Liver (tissue), 9 donors: ENCODE data around the gene RRP15. TPM values are rescaled to one million over a fixed set of nuclear protein-coding genes. Genes with fewer than 3 reads are reported as not detected.

Source experiments
- DNase-seq: peaks from one replicate; pipeline ENCODE4 v3.0.0-alpha.2; 2017; ENCODE audit warnings: low spot score
- H3K27ac ChIP-seq, 2 donors: one replicate each; pipeline ENCODE4 v1.7.0; 2013; ENCODE audit warnings: inconsistent platforms in 2 of 2, low read length in 2 of 2, control low read depth in 1 of 2, low read depth in 1 of 2, mild to moderate bottlenecking in 1 of 2
- H3K27me3 ChIP-seq, 4 donors: one replicate each; pipeline versions ENCODE4 v1.6.1 to v1.7.0; 2013; ENCODE audit warnings: low read length in 3 of 4, inconsistent platforms in 1 of 4, mild to moderate bottlenecking in 1 of 4, moderate library complexity in 1 of 4; ENCODE audit not compliant: control insufficient read depth in 4 of 4, insufficient read depth in 4 of 4
- H3K36me3 ChIP-seq, 4 donors: one replicate each; pipeline versions ENCODE4 v1.6.1 to v1.7.0; 2013; ENCODE audit warnings: low read length in 3 of 4, mild to moderate bottlenecking in 3 of 4, low read depth in 1 of 4, moderate library complexity in 1 of 4; ENCODE audit not compliant: control insufficient read depth in 4 of 4, insufficient read depth in 3 of 4
- H3K4me1 ChIP-seq, 4 donors: one replicate each; pipeline versions ENCODE4 v1.6.1 to v1.7.0; 2013; ENCODE audit warnings: low read length in 3 of 4, mild to moderate bottlenecking in 3 of 4, moderate library complexity in 1 of 4; ENCODE audit not compliant: control insufficient read depth in 4 of 4, insufficient read depth in 4 of 4
- H3K4me3 ChIP-seq, 3 donors: one replicate each; pipeline versions ENCODE4 v1.6.1 to v1.7.0; 2013; ENCODE audit warnings: low read length in 3 of 3, control low read depth in 1 of 3, low read depth in 1 of 3, mild to moderate bottlenecking in 1 of 3
- H3K9ac ChIP-seq, 2 donors: one replicate each; pipeline ENCODE4 v1.7.0; 2013; ENCODE audit warnings: low read length in 2 of 2, mild to moderate bottlenecking in 2 of 2, moderate library complexity in 2 of 2, control low read depth in 1 of 2, low read depth in 1 of 2
- H3K9me3 ChIP-seq, 4 donors: one replicate each; pipeline versions ENCODE4 v1.6.1 to v1.7.0; 2013; ENCODE audit warnings: low read length in 3 of 4; ENCODE audit not compliant: control insufficient read depth in 4 of 4
- ATF3 ChIP-seq: IDR thresholded peaks from 2 replicates; pipeline ENCODE4 v1.6.1; 2016; ENCODE audit warnings: antibody characterized with exemption
- CTCF ChIP-seq: fragments of 150-350 bp; IDR thresholded peaks from 2 replicates; pipeline ENCODE4 v1.5.1; 2017; ENCODE audit warnings: improper control_type of control experiment, low read depth, low read length; ENCODE audit not compliant: missing input control
- FOXA2 ChIP-seq: IDR thresholded peaks from 2 replicates; pipeline ENCODE4 v1.6.1; 2016; ENCODE audit warnings: antibody characterized with exemption
- GABPA ChIP-seq, 2 donors: IDR thresholded peaks in 1 of 2; conservative IDR thresholded peaks in 1 of 2; 2 replicates each; pipeline ENCODE4 v1.6.1; 2016; ENCODE audit warnings: antibody characterized with exemption in 2 of 2, mild to moderate bottlenecking in 1 of 2, moderate library complexity in 1 of 2
- HNF4A ChIP-seq, 2 donors: conservative IDR thresholded peaks; 2 replicates each; pipeline ENCODE4 v1.6.1; 2016; ENCODE audit warnings: antibody characterized with exemption in 2 of 2, mild to moderate bottlenecking in 2 of 2
- HNF4G ChIP-seq: IDR thresholded peaks from 2 replicates; pipeline ENCODE4 v1.6.1; 2016; ENCODE audit warnings: antibody characterized with exemption
- JUND ChIP-seq, 2 donors: IDR thresholded peaks; 2 replicates each; pipeline ENCODE4 v1.6.1; 2016; ENCODE audit warnings: antibody characterized with exemption in 2 of 2
- NR2F2 ChIP-seq: IDR thresholded peaks from 2 replicates; pipeline ENCODE4 v1.6.1; 2016; ENCODE audit warnings: antibody characterized with exemption
- RAD21 ChIP-seq, 2 donors: IDR thresholded peaks; 2 replicates each; pipeline ENCODE4 v1.6.1; 2016; ENCODE audit warnings: antibody characterized with exemption in 2 of 2, mild to moderate bottlenecking in 2 of 2
- REST ChIP-seq: IDR thresholded peaks from 2 replicates; pipeline ENCODE4 v1.6.1; 2016; ENCODE audit warnings: antibody characterized with exemption, mild to moderate bottlenecking
- RXRA ChIP-seq, 2 donors: IDR thresholded peaks; 2 replicates each; pipeline ENCODE4 v1.6.1; 2017 to 2018; ENCODE audit warnings: antibody characterized with exemption in 2 of 2, mild to moderate bottlenecking in 1 of 2
- SP1 ChIP-seq: IDR thresholded peaks from 2 replicates; pipeline ENCODE4 v1.6.1; 2018; ENCODE audit warnings: antibody characterized with exemption, mild to moderate bottlenecking
- YY1 ChIP-seq: IDR thresholded peaks from 2 replicates; pipeline ENCODE4 v1.6.1; 2016; ENCODE audit warnings: antibody characterized with exemption, mild to moderate bottlenecking
- ZBTB33 ChIP-seq: IDR thresholded peaks from 2 replicates; pipeline ENCODE4 v1.6.1; 2016; ENCODE audit warnings: antibody characterized with exemption
- WGBS: extraction: QIAGEN DNeasy Blood & Tissue Kit; methylation state at CpG from one replicate; pipeline ENCODE4 v1.1.7; 2013; 5-methylcytosine and 5-hydroxymethylcytosine counted together
- polyA plus RNA-seq, 2 donors: library from polyadenylated mRNA; stranded (reverse) in 1 of 2; unstranded in 1 of 2; fragments of 200-250 nt in 1 of 2; fragments of >200 nt in 1 of 2; fragmentation: Nextera tagmentation in 1 of 2; extraction: Ambion mirVana in 1 of 2; gene quantifications; one replicate each; pipeline versions ENCODE4 v1.2.1 to v1.2.3, GENCODE V29; 2013 to 2015
- total RNA-seq, 2 donors: library from RNA; depleted of rRNA; stranded (reverse); fragments of >200 nt; gene quantifications; one replicate each; pipeline ENCODE4 v1.2.3, GENCODE V29; 2014
- TF ChIP-seq, protein P1 (sequence below): IDR thresholded peaks from 2 replicates; pipeline ENCODE4 v1.6.1; 2016; ENCODE audit warnings: antibody characterized with exemption
- donor health status: healthy.
- donor health status: healthy.
- donor health status: healthy.
- donor health status: healthy.
- donor health status: healthy.

RRP15 gene
- total and polyA plus RNA-seq, 4 donors: 2.4 to 9.2 (median 5.2) TPM

DNA sequence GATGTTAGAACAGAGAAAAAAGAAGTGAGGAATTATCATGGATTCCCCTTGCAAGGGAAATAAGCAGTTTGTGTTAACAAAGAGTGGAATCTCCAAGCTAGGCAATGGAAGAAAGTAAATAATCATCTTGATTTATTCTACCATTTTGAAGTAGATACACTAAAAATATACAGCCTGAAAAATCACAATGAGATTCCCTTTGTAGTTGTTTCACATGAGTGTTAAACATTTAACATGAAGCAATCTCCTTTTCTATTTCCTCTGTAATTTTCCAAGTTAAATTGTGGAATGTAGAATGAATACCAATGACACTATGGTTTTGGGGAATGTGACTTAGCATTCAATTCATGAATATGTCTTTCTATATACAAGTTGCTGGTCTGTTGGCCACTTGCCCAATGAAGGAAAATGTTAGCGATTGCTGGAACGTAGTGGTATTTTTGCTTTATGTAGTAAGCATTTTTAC, 65.7 kb downstream of the RRP15 start:
- H3K27me3 ChIP-seq: no peaks in the 10 kb centered on the region
- no peak for DNase-seq
- no peaks in the 10 kb centered on the region for H3K36me3 ChIP-seq
- H3K9ac ChIP-seq: no peak overlapping the region
- no peak overlapping the region for H3K4me3 ChIP-seq
- TF ChIP-seq GABPA (IDR thresholded peaks at IDR 0.05 in 1 of 2, conservative IDR thresholded peaks at IDR 0.05 in 1 of 2): no peak
- TF ChIP-seq YY1: no peak
- TF ChIP-seq HNF4G: no peak
- TF ChIP-seq RAD21 (IDR thresholded peaks at IDR 0.05): no peak
- TF ChIP-seq, protein P1, sequence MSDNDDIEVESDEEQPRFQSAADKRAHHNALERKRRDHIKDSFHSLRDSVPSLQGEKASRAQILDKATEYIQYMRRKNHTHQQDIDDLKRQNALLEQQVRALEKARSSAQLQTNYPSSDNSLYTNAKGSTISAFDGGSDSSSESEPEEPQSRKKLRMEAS: no peak
- TF ChIP-seq NR2F2: no peak
- TF ChIP-seq HNF4A (conservative IDR thresholded peaks at IDR 0.05): no peak
- TF ChIP-seq JUND (IDR thresholded peaks at IDR 0.05): no peak
- TF ChIP-seq ATF3: no peak
- WGBS: 70% methylated on average over 2 of the region's 2 CpGs
- H3K4me1 ChIP-seq: peaks cover 4 to 16% (median 13%) of the 10 kb centered on the region in 4 donors
- no peaks in the 10 kb centered on the region for H3K9me3 ChIP-seq
- H3K27ac ChIP-seq: no peak overlapping the region

DNA sequence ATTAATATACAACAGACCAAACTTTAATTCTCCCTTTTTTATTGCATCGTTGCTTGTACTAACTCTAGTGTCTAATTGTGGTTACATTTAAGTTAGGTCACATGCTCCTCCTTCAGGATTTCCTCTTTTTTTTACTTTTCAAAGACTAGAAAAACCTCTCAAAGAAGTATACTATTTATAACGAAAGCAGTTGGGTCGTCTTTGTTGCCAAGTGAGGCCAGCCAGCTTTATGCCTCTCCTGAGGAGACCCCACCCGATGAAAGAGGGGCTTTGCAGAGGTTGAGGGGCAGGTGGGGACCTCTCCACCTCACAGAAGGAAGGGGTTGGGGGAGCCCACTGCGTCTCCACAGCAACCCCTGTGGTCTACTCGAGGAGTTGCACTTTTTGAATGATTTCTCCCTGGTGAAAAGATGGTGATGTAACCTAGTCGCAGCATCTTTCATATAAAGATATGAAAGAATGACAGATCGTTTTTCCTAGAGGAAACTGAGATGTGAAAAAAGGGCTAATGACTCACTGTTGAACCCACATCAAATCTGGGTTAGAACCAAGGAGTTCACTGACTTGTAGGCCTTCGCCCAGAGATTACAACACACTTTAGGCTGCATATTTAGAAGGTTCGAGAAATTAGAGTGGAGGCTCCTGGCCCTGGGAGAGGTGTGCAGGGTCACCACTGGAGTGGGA, 66.4 kb downstream of the RRP15 start:
- 53% methylated on average over 10 of the region's 10 CpGs for WGBS
- Histone ChIP-seq H3K36me3 (no peaks in the 10 kb centered on the region), H3K9ac (no peak overlapping the region), H3K27me3 (no peaks in the 10 kb centered on the region), H3K4me3 (peak overlapping the region in 1 of 3 donors; percentile 16), H3K4me1 (peaks cover 2 to 10% (median 7%) of the 10 kb centered on the region in 4 donors), H3K27ac (no peak overlapping the region), H3K9me3 (no peaks in the 10 kb centered on the region)
- TF ChIP-seq RXRA (IDR thresholded peaks at IDR 0.05) (peak; percentile 67 to 79), JUND (IDR thresholded peaks at IDR 0.05) (peak in 1 of 2 donors; percentile 17), NR2F2 (peak; percentile 18), GABPA (IDR thresholded peaks at IDR 0.05 in 1 of 2, conservative IDR thresholded peaks at IDR 0.05 in 1 of 2) (no peak)
- no peak for DNase-seq

- H3K4me3 ChIP-seq: no peak overlapping the region
- H3K27ac ChIP-seq: no peak overlapping the region
- TF ChIP-seq FOXA2 (no peak), RXRA (IDR thresholded peaks at IDR 0.05) (no peak), ZBTB33 (no peak), CTCF (no peak), NR2F2 (no peak), SP1 (no peak), ATF3 (no peak), REST (no peak)
- WGBS: 82% methylated on average over 8 of the region's 8 CpGs
- H3K9me3 ChIP-seq: no peaks in the 10 kb centered on the region
- no peak overlapping the region for H3K9ac ChIP-seq
- no peaks in the 10 kb centered on the region for H3K36me3 ChIP-seq
- no peak for DNase-seq
- no peaks in the 10 kb centered on the region for H3K27me3 ChIP-seq
- H3K4me1 ChIP-seq: peaks cover 0 to 4% (median 2%) of the 10 kb centered on the region in 4 donors
Measured at GRCh38 chr1:218352075-218352438, 67.0 kb downstream of the RRP15 start.
